K562 (cell line): ENCODE results near the gene PARP15. TPM values are rescaled to one million over a fixed set of nuclear protein-coding genes. Genes with fewer than 3 reads are reported as not detected.

Source experiments
- ATAC-seq: fragments of 200-7000 bp; cut with Tn5 transposase; 3 replicates; pipeline ENCODE4 v1.9.1; 2020; ENCODE audit warnings: moderate library complexity
- BruUV-seq: library from RNA; stranded (reverse); fragments of 400-500 nt; replicated peaks from 2 replicates; lab custom pipeline; 2021; lab: Mats Ljungman, UMichigan
- CTCF ChIA-PET: fragments of 300-600 bp; formaldehyde crosslinking; extraction: SDS; loops from one replicate; lab custom pipeline; 2021; ENCODE audit warnings: low intra/inter-chr PET ratio; lab: Yijun Ruan, JAX
- POLR2A ChIA-PET: fragments of 300-600, 350-650 bp; sonication (Branson Sonifier 250); formaldehyde crosslinking; extraction: SDS; loops from one replicate; lab custom pipeline; 2021; ENCODE audit warnings: antibody characterized with exemption, inconsistent platforms; lab: Yijun Ruan, JAX
- DNase-seq, 4 experiments: peaks; one replicate each; pipeline versions ENCODE4 v3.0.0 to v3.0.0-alpha.2; 2011 to 2018; ENCODE audit warnings: low spot score in 3 of 4, mixed read lengths in 3 of 4; ENCODE audit errors: extremely low read depth in 1 of 4
- FAIRE-seq: peaks from 2 replicates; lab custom pipeline; 2011; peaks lifted over from hg19 to GRCh38; lab: Jason Lieb, UNC
- H2AFZ ChIP-seq: 2 replicates; pipeline ENCODE4 v1.6.0; 2011; ENCODE audit warnings: low read depth, low read length, control low read depth, inconsistent platforms
- H3K27ac ChIP-seq: fragments of 200-600 bp; 3 replicates; pipeline ENCODE4 v1.8.0; 2011; ENCODE audit warnings: low read depth, mild to moderate bottlenecking, control low read depth, inconsistent platforms, low read length, moderate library complexity, mixed read lengths; ENCODE audit errors: extremely low read depth
- H3K27me3 ChIP-seq, 2 experiments: fragments of 300-600 bp in 1 of 2; 2 replicates in 1 of 2; 3 replicates in 1 of 2; pipeline versions ENCODE4 v1.6.0 to v1.8.0; 2011; ENCODE audit warnings: inconsistent platforms in 2 of 2, low read length in 2 of 2, mild to moderate bottlenecking in 1 of 2, mixed read lengths in 1 of 2, moderate library complexity in 1 of 2; ENCODE audit not compliant: control insufficient read depth in 2 of 2, insufficient read depth in 2 of 2
- H3K36me3 ChIP-seq: fragments of 300-600 bp; 3 replicates; pipeline ENCODE4 v1.8.0; 2011; ENCODE audit warnings: mild to moderate bottlenecking, low read length, inconsistent platforms; ENCODE audit not compliant: control insufficient read depth, insufficient read depth
- H3K4me1 ChIP-seq, 2 experiments: fragments of 200-600 bp in 1 of 2; replicated peaks in 1 of 2; 2 replicates in 1 of 2; 3 replicates in 1 of 2; pipeline versions ENCODE4 v1.5.1 to v1.8.0; 2011; ENCODE audit warnings: inconsistent platforms in 2 of 2, low read length in 2 of 2, mild to moderate bottlenecking in 1 of 2, mixed read lengths in 1 of 2, moderate library complexity in 1 of 2; ENCODE audit not compliant: control insufficient read depth in 2 of 2, insufficient read depth in 2 of 2
- H3K4me2 ChIP-seq: 2 replicates; pipeline ENCODE4 v1.6.1; 2011; ENCODE audit warnings: low read length, control low read depth, inconsistent platforms, mixed read lengths; ENCODE audit not compliant: insufficient read depth
- H3K4me3 ChIP-seq: fragments of 200-600 bp; sonication (generic), shearing (Covaris generic); 2 replicates; pipeline ENCODE4 v1.5.1; 2016; ENCODE audit warnings: control low read depth, inconsistent platforms
- H3K79me2 ChIP-seq: fragments of 200-600 bp; 3 replicates; pipeline ENCODE4 v1.8.0; 2011; ENCODE audit warnings: low read length, inconsistent platforms; ENCODE audit not compliant: control insufficient read depth, insufficient read depth
- H3K9ac ChIP-seq, 2 experiments: 2 replicates each; pipeline versions ENCODE4 v1.6.0 to v1.6.1; 2011; ENCODE audit warnings: low read depth in 2 of 2, low read length in 2 of 2, control low read depth in 1 of 2, inconsistent platforms in 1 of 2, mild to moderate bottlenecking in 1 of 2, mixed read lengths in 1 of 2; ENCODE audit not compliant: insufficient read depth in 1 of 2
- H3K9me1 ChIP-seq: one replicate; pipeline ENCODE4 v1.6.0; 2011; ENCODE audit warnings: inconsistent platforms, mild to moderate bottlenecking, low read length, moderate library complexity; ENCODE audit not compliant: control insufficient read depth, insufficient read depth
- H3K9me3 ChIP-seq: replicated peaks from 2 replicates; pipeline ENCODE4 v1.5.1; 2011; ENCODE audit warnings: low read depth, low read length, inconsistent platforms; ENCODE audit not compliant: control insufficient read depth, insufficient read depth
- H4K20me1 ChIP-seq: replicated peaks from 2 replicates; pipeline ENCODE4 v1.6.1; 2011; ENCODE audit warnings: low read length, inconsistent platforms, mixed read lengths; ENCODE audit not compliant: control insufficient read depth, insufficient read depth
- BCL6 ChIP-seq: fragments of 250-450 bp; sonication (Bioruptor Pico); IDR thresholded peaks from 2 replicates; pipeline ENCODE4 v1.4.0; 2020
- SUPT5H ChIP-seq: fragments of 450-650 bp; IDR thresholded peaks from 2 replicates; pipeline ENCODE4 v1.6.1; 2016
- ZKSCAN3 ChIP-seq: fragments of 250-450 bp; sonication (Bioruptor Pico); IDR thresholded peaks from 2 replicates; pipeline ENCODE4 v1.4.0; 2020
- ZNF143 ChIP-seq: sonication (generic); formaldehyde crosslinking; IDR thresholded peaks from 2 replicates; pipeline ENCODE4 v1.9.0; 2022; ENCODE audit warnings: mild to moderate bottlenecking, missing genetic modification reagents
- ZNF274 ChIP-seq: IDR thresholded peaks from 2 replicates; pipeline ENCODE4 v1.6.1; 2011; ENCODE audit warnings: low read depth, mild to moderate bottlenecking, low read length, moderate library complexity, borderline replicate concordance
- WGBS: fragments of 100-300 bp; shearing (Covaris generic); methylation state at CpG from one replicate; pipeline ENCODE4 v1.1.6; 2016; ENCODE audit warnings: low coverage, mixed read lengths; ENCODE audit not compliant: insufficient coverage; ENCODE audit errors: missing lambda C conversion rate; 5-methylcytosine and 5-hydroxymethylcytosine counted together
- in situ Hi-C: fragments of 300-500 bp; cut with MboI; formaldehyde crosslinking; loops from 4 replicates; pipeline ENCODE4 v1.15.0; 2018; ENCODE audit warnings: inconsistent platforms, mixed read lengths
- intact Hi-C: fragments of 100-400 bp; cut with micrococcal nuclease; formaldehyde crosslinking; loops from 2 replicates; pipeline ENCODE4 v1.14.2; 2022
- polyA plus RNA-seq, 8 experiments: library from polyadenylated mRNA; depleted of rRNA in 4 of 8; stranded (reverse) in 5 of 8; unstranded in 3 of 8; fragments of >200 nt; fragmentation: Nextera tagmentation in 2 of 8; fragmentation: Illumina TruSeq in 1 of 8; extraction: Ambion mirVana in 2 of 8; extraction: Trizol in 1 of 8; gene quantifications; 2 replicates each; pipeline versions ENCODE4 v1.2.1 to v1.2.3, GENCODE V29; 2011 to 2014; ENCODE audit warnings: inconsistent platforms in 1 of 8, missing spikeins in 1 of 8
- total RNA-seq, 7 experiments: library from RNA; depleted of rRNA in 6 of 7; stranded (reverse); fragments of >200 nt in 6 of 7; fragmentation: Illumina TruSeq in 2 of 7; extraction: Trizol in 2 of 7; gene quantifications; 2 replicates each; pipeline versions ENCODE4 v1.2.1 to v1.2.3, GENCODE V29; 2011 to 2021; ENCODE audit warnings: low replicate concordance in 1 of 7

The PARP15 gene
- total and polyA plus RNA-seq, 9 of the 15 experiments (the other 6 are each of a cell fraction or from before 2014, with no cell fraction given) = 0.05 to 0.40 (median 0.13) TPM

GRCh38 chr3:122623031-122623829 lies 45.8 kb downstream of the PARP15 start:
- no peaks in the 10 kb centered on the region for H3K4me1 ChIP-seq
- no peak overlapping the region for H3K9ac ChIP-seq
- intact Hi-C loops = no loop called here
- WGBS = under 1% methylated on average over 8 of the region's 8 CpGs
- no peaks in the 10 kb centered on the region for H3K9me1 ChIP-seq
- no TSS peak for BruUV-seq
- FAIRE-seq = no peak
- H2AFZ ChIP-seq = no peak overlapping the region
- H3K9me3 ChIP-seq = no peaks in the 10 kb centered on the region
- no peaks in the 10 kb centered on the region for H3K36me3 ChIP-seq
- no peak overlapping the region for H3K27ac ChIP-seq
- ChIA-PET CTCF (no interaction called here), POLR2A (interaction anchor here (1.4 kb wide), 1 partner anchor 9 kb away, joined by 4 read pairs; no protein-coding TSS in a partner anchor)
- DNase-seq = no peak
- in situ Hi-C loops = no loop called here
- no peaks in the 10 kb centered on the region for H3K79me2 ChIP-seq
- no peak overlapping the region for H3K4me2 ChIP-seq
- peaks cover 9 to 20% of the 10 kb centered on the region in 2 experiments; a peak in 4 of 5 replicates for H3K27me3 ChIP-seq
- TF ChIP-seq BCL6 (CRISPR knock-in tag) = no peak
- no peak for TF ChIP-seq SUPT5H
- no peak for TF ChIP-seq ZKSCAN3 (CRISPR knock-in tag)
- no peak for TF ChIP-seq ZNF274
- TF ChIP-seq ZNF143 = no peak
- H4K20me1 ChIP-seq = no peaks in the 10 kb centered on the region
- no peak for ATAC-seq
- no peak overlapping the region for H3K4me3 ChIP-seq
